OCI-LY1 (cell line): ENCODE data around the gene PTPRM.

ENCODE experiments used
- EZH2 ChIP-seq: fragments of 200-600 bp; sonication (generic), shearing (Covaris generic); IDR thresholded peaks from 2 replicates; pipeline ENCODE4 v1.8.0; 2017; ENCODE audit warnings: borderline replicate concordance, mixed run types, mild to moderate bottlenecking, antibody characterized with exemption, low read length, moderate library complexity, mixed read lengths
- TF ChIP-seq, protein P1 (sequence below): fragments of 200-600 bp; sonication (generic), shearing (Covaris generic); IDR thresholded peaks from 2 replicates; pipeline ENCODE4 v1.5.1; 2017; ENCODE audit warnings: mild to moderate bottlenecking, antibody characterized with exemption, low read length, moderate library complexity, mixed read lengths

DNA sequence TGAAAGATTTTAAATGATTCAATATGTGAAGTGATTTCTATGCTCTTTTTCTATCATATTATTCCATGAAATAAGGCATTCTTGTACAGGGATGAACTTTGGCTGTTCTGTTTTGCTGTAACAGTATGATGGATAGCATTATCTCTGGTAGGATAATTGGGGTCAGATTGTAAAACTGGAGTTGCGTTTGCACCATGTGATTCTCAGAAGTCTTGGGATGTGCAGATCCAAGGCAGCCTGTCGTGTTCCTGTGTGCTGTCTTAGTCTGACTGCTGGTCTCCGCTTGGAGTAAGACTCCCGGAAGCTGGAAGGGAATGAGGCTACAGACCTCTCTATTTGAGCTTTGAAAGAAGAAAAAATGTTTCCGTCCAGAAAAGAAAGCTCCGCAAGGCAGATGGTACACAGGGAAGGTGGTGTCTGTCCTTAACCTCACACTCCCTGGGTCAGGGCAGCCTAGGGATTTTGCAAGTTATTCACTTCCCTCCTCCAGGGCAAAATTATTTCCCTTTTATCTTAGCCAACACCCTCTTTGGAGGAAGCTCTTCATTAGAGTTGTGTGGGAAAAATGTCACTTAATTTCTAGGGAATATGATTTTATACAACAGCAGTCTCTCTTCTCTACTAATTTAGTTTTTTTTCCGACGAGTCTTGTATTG lies 250.6 kb downstream of the PTPRM start:
- TF ChIP-seq, protein P1, sequence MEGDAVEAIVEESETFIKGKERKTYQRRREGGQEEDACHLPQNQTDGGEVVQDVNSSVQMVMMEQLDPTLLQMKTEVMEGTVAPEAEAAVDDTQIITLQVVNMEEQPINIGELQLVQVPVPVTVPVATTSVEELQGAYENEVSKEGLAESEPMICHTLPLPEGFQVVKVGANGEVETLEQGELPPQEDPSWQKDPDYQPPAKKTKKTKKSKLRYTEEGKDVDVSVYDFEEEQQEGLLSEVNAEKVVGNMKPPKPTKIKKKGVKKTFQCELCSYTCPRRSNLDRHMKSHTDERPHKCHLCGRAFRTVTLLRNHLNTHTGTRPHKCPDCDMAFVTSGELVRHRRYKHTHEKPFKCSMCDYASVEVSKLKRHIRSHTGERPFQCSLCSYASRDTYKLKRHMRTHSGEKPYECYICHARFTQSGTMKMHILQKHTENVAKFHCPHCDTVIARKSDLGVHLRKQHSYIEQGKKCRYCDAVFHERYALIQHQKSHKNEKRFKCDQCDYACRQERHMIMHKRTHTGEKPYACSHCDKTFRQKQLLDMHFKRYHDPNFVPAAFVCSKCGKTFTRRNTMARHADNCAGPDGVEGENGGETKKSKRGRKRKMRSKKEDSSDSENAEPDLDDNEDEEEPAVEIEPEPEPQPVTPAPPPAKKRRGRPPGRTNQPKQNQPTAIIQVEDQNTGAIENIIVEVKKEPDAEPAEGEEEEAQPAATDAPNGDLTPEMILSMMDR: no peak
- TF ChIP-seq EZH2: no peak
